Keratinocyte (primary cell): ENCODE data around the gene PPIA. TPM values are rescaled to one million over a fixed set of nuclear protein-coding genes. Genes with fewer than 3 reads are reported as not detected.
"Not testable (repeated sequence)": the region's sequence is repeated elsewhere in the genome, so short reads cannot be mapped to it uniquely, and the experiment has no call there.

Experiments used
- DNase-seq: peaks from one replicate; pipeline ENCODE4 v3.0.0-alpha.2; 2011; ENCODE audit warnings: low read depth, missing footprints, low spot score
- FAIRE-seq: peaks from 2 replicates; lab custom pipeline; 2011; peaks lifted over from hg19 to GRCh38; lab: Jason Lieb, UNC
- H2AFZ ChIP-seq: 2 replicates; pipeline ENCODE4 v1.6.0; 2012; ENCODE audit warnings: low read length, control low read depth, inconsistent platforms; ENCODE audit not compliant: control insufficient read depth
- H3K27ac ChIP-seq: 2 replicates; pipeline ENCODE4 v1.5.1; 2011; ENCODE audit warnings: low read length; ENCODE audit not compliant: control insufficient read depth, insufficient read depth
- H3K27me3 ChIP-seq: 3 replicates; pipeline ENCODE4 v1.6.0; 2011; ENCODE audit warnings: low read length; ENCODE audit not compliant: control insufficient read depth, insufficient read depth; ENCODE audit errors: extremely low read depth
- H3K36me3 ChIP-seq, 2 experiments: 2 replicates in 1 of 2; 3 replicates in 1 of 2; pipeline ENCODE4 v1.5.1; 2011; ENCODE audit warnings: low read length in 2 of 2, mild to moderate bottlenecking in 1 of 2; ENCODE audit not compliant: control insufficient read depth in 2 of 2, insufficient read depth in 2 of 2; ENCODE audit errors: extremely low read depth in 1 of 2
- H3K4me1 ChIP-seq: 3 replicates; pipeline ENCODE4 v1.5.1; 2011; ENCODE audit warnings: low read length; ENCODE audit not compliant: control insufficient read depth, insufficient read depth; ENCODE audit errors: extremely low read depth
- H3K4me2 ChIP-seq: 3 replicates; pipeline ENCODE4 v1.6.0; 2011; ENCODE audit warnings: low read depth, low read length; ENCODE audit not compliant: control insufficient read depth, insufficient read depth; ENCODE audit errors: extremely low read depth
- H3K4me3 ChIP-seq, 3 experiments: fragments of 200-600 bp in 1 of 3; sonication (generic) in 1 of 3; 2 replicates in 2 of 3; 3 replicates in 1 of 3; pipeline ENCODE4 v1.5.1; 2011 to 2016; ENCODE audit warnings: low read length in 3 of 3, mild to moderate bottlenecking in 3 of 3, control low read depth in 2 of 3, inconsistent platforms in 1 of 3, low read depth in 1 of 3, mixed read lengths in 1 of 3, mixed run types in 1 of 3, moderate library complexity in 1 of 3; ENCODE audit not compliant: control insufficient read depth in 2 of 3, insufficient read depth in 2 of 3; ENCODE audit errors: extremely low read depth in 1 of 3
- H3K79me2 ChIP-seq: 2 replicates; pipeline ENCODE4 v1.6.0; 2012; ENCODE audit warnings: low read length; ENCODE audit not compliant: control insufficient read depth, insufficient read depth
- H3K9ac ChIP-seq: 3 replicates; pipeline ENCODE4 v1.6.0; 2011; ENCODE audit warnings: low read length; ENCODE audit not compliant: control insufficient read depth, insufficient read depth; ENCODE audit errors: extremely low read depth
- H3K9me1 ChIP-seq: 3 replicates; pipeline ENCODE4 v1.6.0; 2011; ENCODE audit warnings: low read length; ENCODE audit not compliant: control insufficient read depth, insufficient read depth; ENCODE audit errors: extremely low read depth
- H3K9me3 ChIP-seq: 2 replicates; pipeline ENCODE4 v1.5.1; 2012; ENCODE audit warnings: low read depth, low read length; ENCODE audit not compliant: control insufficient read depth
- H4K20me1 ChIP-seq: 3 replicates; pipeline ENCODE4 v1.6.0; 2011; ENCODE audit warnings: low read length; ENCODE audit not compliant: control insufficient read depth, insufficient read depth; ENCODE audit errors: extremely low read depth
- CTCF ChIP-seq, 3 experiments: IDR thresholded peaks in 1 of 3; conservative IDR thresholded peaks in 1 of 3; optimal IDR thresholded peaks in 1 of 3; 2 replicates in 2 of 3; 3 replicates in 1 of 3; pipeline versions ENCODE3 to v1.5.1; 2011; ENCODE audit warnings: low read length in 3 of 3, mild to moderate bottlenecking in 3 of 3, moderate library complexity in 2 of 3, control low read depth in 1 of 3, inconsistent platforms in 1 of 3; ENCODE audit not compliant: insufficient read depth in 2 of 3; ENCODE audit errors: extremely low read depth in 1 of 3
- EZH2 ChIP-seq: IDR thresholded peaks from one replicate; pipeline ENCODE4 v1.6.1; 2012; ENCODE audit warnings: inconsistent platforms, mild to moderate bottlenecking, low read length, moderate library complexity
- dilution Hi-C: fragments of 300-500 bp; cut with MboI; formaldehyde crosslinking; loops from one replicate; pipeline ENCODE4 v1.7.0; 2020; ENCODE audit warnings: low sequenced_read_pairs; ENCODE audit not compliant: extremely low pct_ligation_motif_present
- polyA plus RNA-seq, 5 experiments: library from polyadenylated mRNA; depleted of rRNA in 3 of 5; stranded (reverse) in 3 of 5; stranded (forward) in 1 of 5; unstranded in 1 of 5; fragments of >200 nt; gene quantifications; 1 replicate in 1 of 5; 2 replicates in 3 of 5; 3 replicates in 1 of 5; pipeline versions ENCODE4 v1.2.1 to v1.2.3, GENCODE V29; 2011 to 2012; ENCODE audit warnings: missing spikeins in 2 of 5, low read depth in 1 of 5, low replicate concordance in 1 of 5

PPIA gene
- polyA plus RNA-seq, 1 donor (not counting 4 experiments of a cell fraction or from before 2014, with no cell fraction given): 6,965 TPM

GRCh38 chr7:44784364-44784763 lies 12.1 kb upstream of the PPIA start:
- Histone ChIP-seq H3K27me3 (no peaks in the 10 kb centered on the region), H3K9me3 (peaks cover 5% of the 10 kb centered on the region), H3K4me2 (no peak overlapping the region), H4K20me1 (no peaks in the 10 kb centered on the region), H3K27ac (no peak overlapping the region), H3K9ac (no peak overlapping the region), H2AFZ (no peak overlapping the region), H3K79me2 (no peaks in the 10 kb centered on the region), H3K36me3 (no peaks in the 10 kb centered on the region), H3K4me1 (no peaks in the 10 kb centered on the region), H3K9me1 (no peaks in the 10 kb centered on the region), H3K4me3 (no peak overlapping the region)
- TF ChIP-seq EZH2 (no peak), CTCF (optimal IDR thresholded peaks at IDR 0.05 in 1 of 3, IDR thresholded peaks at IDR 0.05 in 1 of 3, conservative IDR thresholded peaks at IDR 0.05 in 1 of 3; ENCODE audit: extremely low read depth in 1 of 3, insufficient read depth in 2 of 3, low read length in 3 of 3) (no peak)
- dilution Hi-C loops: no loop called here
- FAIRE-seq: no peak
- no peak for DNase-seq

- H3K79me2 ChIP-seq, H3K9ac ChIP-seq, H4K20me1 ChIP-seq, H3K4me2 ChIP-seq, H3K4me1 ChIP-seq, dilution Hi-C loops, H3K9me3 ChIP-seq, H3K27me3 ChIP-seq, FAIRE-seq, H3K9me1 ChIP-seq, H3K36me3 ChIP-seq, H2AFZ ChIP-seq, H3K4me3 ChIP-seq, DNase-seq, H3K27ac ChIP-seq: not testable (repeated sequence)
These were observed 11.3 kb upstream of the PPIA start for GRCh38 chr7:44785218-44785617.

- no peaks in the 10 kb centered on the region for H3K27me3 ChIP-seq
- H3K36me3 ChIP-seq: no peaks in the 10 kb centered on the region
- H3K79me2 ChIP-seq: no peaks in the 10 kb centered on the region
- no peak overlapping the region for H3K9ac ChIP-seq
- no peak for FAIRE-seq
- no peaks in the 10 kb centered on the region for H3K4me1 ChIP-seq
- H3K9me1 ChIP-seq: no peaks in the 10 kb centered on the region
- H4K20me1 ChIP-seq: no peaks in the 10 kb centered on the region
- no peak overlapping the region for H2AFZ ChIP-seq
- peaks cover 5% of the 10 kb centered on the region for H3K9me3 ChIP-seq
- H3K27ac ChIP-seq: no peak overlapping the region
- no peak overlapping the region for H3K4me3 ChIP-seq
- TF ChIP-seq CTCF (optimal IDR thresholded peaks at IDR 0.05 in 1 of 3, IDR thresholded peaks at IDR 0.05 in 1 of 3, conservative IDR thresholded peaks at IDR 0.05 in 1 of 3; ENCODE audit: extremely low read depth in 1 of 3, insufficient read depth in 2 of 3, low read length in 3 of 3) (no peak), EZH2 (no peak)
- no peak overlapping the region for H3K4me2 ChIP-seq
- DNase-seq: no peak
- dilution Hi-C loops: no loop called here
These were observed 9.4 kb upstream of the PPIA start for GRCh38 chr7:44787041-44787440.
